Measurements from ENCODE around the gene ZSCAN16.

ZSCAN16 gene

GRCh38 chr6:28125401-28125800 lies 992 bp downstream of the ZSCAN16 start:
- Histone ChIP-seq H3K36me3 (ENCODE audit: insufficient read depth, low read length) (peaks cover 43% of the 10 kb centered on the region), H3K9ac (ENCODE audit: low read length) (peak overlapping the region; percentile 88), H3K27ac (ENCODE audit: low read depth, low read length, poor library complexity, severe bottlenecking) (peak overlapping the region; percentile 24), H2AFZ (ENCODE audit: low read length) (no peak overlapping the region), H3K4me2 (ENCODE audit: low read length) (peak overlapping the region; percentile 98), H3K4me3 (ENCODE audit: low read depth, low read length, poor library complexity, severe bottlenecking) (peak overlapping the region; percentile 79), H3K79me2 (ENCODE audit: insufficient read depth, low read length) (peaks cover 17% of the 10 kb centered on the region; the same call in 1 of the 2 replicates), H3K27me3 (ENCODE audit: insufficient read depth, low read length) (no peaks in the 10 kb centered on the region), H3F3A (ENCODE audit: insufficient read depth, low read length) (no peaks in the 10 kb centered on the region), H3K4me1 (ENCODE audit: insufficient read depth, low read length, severe bottlenecking) (peaks cover 28% of the 10 kb centered on the region), H3K9me3 (ENCODE audit: low read length) (no peaks in the 10 kb centered on the region; the same call in 1 of the 2 replicates), H4K20me1 (ENCODE audit: insufficient read depth, low read length) (no peaks in the 10 kb centered on the region), H3K9me2 (ENCODE audit: low read depth, low read length) (no peaks in the 10 kb centered on the region)
- TF ChIP-seq EZH2 (IDR thresholded peaks at IDR 0.05; ENCODE audit: borderline replicate concordance, low read length) (no peak), CTCF (IDR thresholded peaks at IDR 0.05; ENCODE audit: low read length) (no peak)

GRCh38 chr6:28134015-28134414 lies 9.6 kb downstream of the ZSCAN16 start:
- H3K9ac ChIP-seq (ENCODE audit: low read length), result no peak overlapping the region
- no peak for TF ChIP-seq EZH2 (IDR thresholded peaks at IDR 0.05; ENCODE audit: borderline replicate concordance, low read length)
- TF ChIP-seq CTCF (IDR thresholded peaks at IDR 0.05; ENCODE audit: low read length), result peak; percentile 46
- no peaks in the 10 kb centered on the region for H3K27me3 ChIP-seq (ENCODE audit: insufficient read depth, low read length)
- no peak overlapping the region for H3K27ac ChIP-seq (ENCODE audit: low read depth, low read length, poor library complexity, severe bottlenecking)
- peaks cover 37% of the 10 kb centered on the region for H3K36me3 ChIP-seq (ENCODE audit: insufficient read depth, low read length)
- H3K9me2 ChIP-seq (ENCODE audit: low read depth, low read length), result no peaks in the 10 kb centered on the region
- H3K4me2 ChIP-seq (ENCODE audit: low read length), result no peak overlapping the region
- H3K4me1 ChIP-seq (ENCODE audit: insufficient read depth, low read length, severe bottlenecking), result peaks cover 30% of the 10 kb centered on the region
- H2AFZ ChIP-seq (ENCODE audit: low read length), result no peak overlapping the region
- H3K4me3 ChIP-seq (ENCODE audit: low read depth, low read length, poor library complexity, severe bottlenecking), result no peak overlapping the region
- H3K79me2 ChIP-seq (ENCODE audit: insufficient read depth, low read length), result peaks cover 14% of the 10 kb centered on the region
- H3F3A ChIP-seq (ENCODE audit: insufficient read depth, low read length), result no peaks in the 10 kb centered on the region
- no peaks in the 10 kb centered on the region; the same call in 1 of the 2 replicates for H3K9me3 ChIP-seq (ENCODE audit: low read length)
- no peaks in the 10 kb centered on the region for H4K20me1 ChIP-seq (ENCODE audit: insufficient read depth, low read length)

GRCh38 chr6:28134716-28135115 lies 10.3 kb downstream of the ZSCAN16 start:
- no peaks in the 10 kb centered on the region for H3K27me3 ChIP-seq (ENCODE audit: insufficient read depth, low read length)
- no peaks in the 10 kb centered on the region for H3K9me3 ChIP-seq (ENCODE audit: low read length)
- no peak overlapping the region for H2AFZ ChIP-seq (ENCODE audit: low read length)
- peaks cover 11% of the 10 kb centered on the region for H3K79me2 ChIP-seq (ENCODE audit: insufficient read depth, low read length)
- H3K4me2 ChIP-seq (ENCODE audit: low read length), result no peak overlapping the region
- no peaks in the 10 kb centered on the region for H4K20me1 ChIP-seq (ENCODE audit: insufficient read depth, low read length)
- no peak for TF ChIP-seq EZH2 (IDR thresholded peaks at IDR 0.05; ENCODE audit: borderline replicate concordance, low read length)
- no peak for TF ChIP-seq CTCF (IDR thresholded peaks at IDR 0.05; ENCODE audit: low read length)
- no peak overlapping the region for H3K4me3 ChIP-seq (ENCODE audit: low read depth, low read length, poor library complexity, severe bottlenecking)
- no peak overlapping the region for H3K27ac ChIP-seq (ENCODE audit: low read depth, low read length, poor library complexity, severe bottlenecking)
- H3K9me2 ChIP-seq (ENCODE audit: low read depth, low read length), result no peaks in the 10 kb centered on the region
- H3K4me1 ChIP-seq (ENCODE audit: insufficient read depth, low read length, severe bottlenecking), result peaks cover 30% of the 10 kb centered on the region
- H3K36me3 ChIP-seq (ENCODE audit: insufficient read depth, low read length), result peaks cover 30% of the 10 kb centered on the region
- H3K9ac ChIP-seq (ENCODE audit: low read length), result no peak overlapping the region
- H3F3A ChIP-seq (ENCODE audit: insufficient read depth, low read length), result no peaks in the 10 kb centered on the region
